Endodermal cell (in vitro differentiated cells): ENCODE results near the gene TRIM10. TPM values are rescaled to one million over a fixed set of nuclear protein-coding genes. Genes with fewer than 3 reads are reported as not detected.
A peak's percentile ranks its signal among the peaks of the same experiment; 100 is the strongest.

ENCODE experiments used
- DNase-seq: peaks from one replicate; pipeline ENCODE4 v3.0.0-alpha.2; 2017
- H3K27ac ChIP-seq: 2 replicates; pipeline ENCODE4 v1.5.1; 2013; ENCODE audit warnings: mild to moderate bottlenecking, low read depth, low read length, moderate library complexity
- H3K27me3 ChIP-seq: 2 replicates; pipeline ENCODE4 v1.6.1; 2013; ENCODE audit warnings: mild to moderate bottlenecking, low read length, moderate library complexity; ENCODE audit not compliant: insufficient read depth, control insufficient read depth, poor library complexity, severe bottlenecking
- H3K36me3 ChIP-seq: 2 replicates; pipeline ENCODE4 v1.7.0; 2013; ENCODE audit warnings: mild to moderate bottlenecking, low read length, moderate library complexity; ENCODE audit not compliant: control insufficient read depth, insufficient read depth
- H3K4me1 ChIP-seq: one replicate; pipeline ENCODE4 v1.7.0; 2013; ENCODE audit warnings: low read length; ENCODE audit not compliant: control insufficient read depth, insufficient read depth
- H3K4me3 ChIP-seq: 2 replicates; pipeline ENCODE4 v1.5.1; 2013; ENCODE audit warnings: mild to moderate bottlenecking, low read length, moderate library complexity
- H3K9ac ChIP-seq: 2 replicates; pipeline ENCODE4 v1.6.1; 2013; ENCODE audit warnings: mild to moderate bottlenecking, low read length, moderate library complexity; ENCODE audit not compliant: poor library complexity, severe bottlenecking; ENCODE audit errors: extremely low read depth
- H3K9me3 ChIP-seq: 2 replicates; pipeline ENCODE4 v1.6.1; 2013; ENCODE audit warnings: mild to moderate bottlenecking, low read length, moderate library complexity; ENCODE audit not compliant: control insufficient read depth
- H3K27ac Mint-ChIP-seq: 2 replicates; pipeline ENCODE4 v1.8.0; 2020; ENCODE audit warnings: mixed read lengths
- H3K27me3 Mint-ChIP-seq: 2 replicates; pipeline ENCODE4 v1.8.0; 2021; ENCODE audit warnings: mild to moderate bottlenecking, mixed read lengths; ENCODE audit not compliant: insufficient read depth
- H3K36me3 Mint-ChIP-seq: 2 replicates; pipeline ENCODE4 v1.8.0; 2020; ENCODE audit warnings: low read depth, mixed read lengths
- H3K4me1 Mint-ChIP-seq: 2 replicates; pipeline ENCODE4 v1.8.0; 2020; ENCODE audit warnings: mixed read lengths
- H3K4me3 Mint-ChIP-seq: 2 replicates; pipeline ENCODE4 v1.8.0; 2020; ENCODE audit warnings: mild to moderate bottlenecking, moderate library complexity, mixed read lengths
- H3K9me3 Mint-ChIP-seq: 2 replicates; pipeline ENCODE4 v1.8.0; 2020; ENCODE audit warnings: mild to moderate bottlenecking, mixed read lengths
- CTCF ChIP-seq: fragments of 200-600 bp; sonication (generic); conservative IDR thresholded peaks from 2 replicates; pipeline ENCODE4 v1.5.0; 2021; ENCODE audit warnings: antibody characterized with exemption, mild to moderate bottlenecking
- WGBS, 2 experiments: methylation state at CpG; one replicate each; pipeline versions ENCODE4 v1.1.5 to v1.1.7; 2013; ENCODE audit warnings: missing lambda C conversion rate in 2 of 2, mixed read lengths in 1 of 2; ENCODE audit not compliant: insufficient coverage in 1 of 2, insufficient read length in 1 of 2; 5-methylcytosine and 5-hydroxymethylcytosine counted together
- total RNA-seq, 2 donors: library from RNA; stranded (reverse); fragmentation: NEBNext Ultra II Directional in 1 of 2; extraction: Animal tissue kit (Norgen Biotek cat#: 25700) in 1 of 2; gene quantifications; 2 replicates in 1 of 2; 3 replicates in 1 of 2; pipeline ENCODE4 v1.2.1, GENCODE V29; 2021

Gene TRIM10
- total RNA-seq, 2 donors from 2014 or later: not detected

GRCh38 chr6:30112402-30112994 lies 48.5 kb downstream of the TRIM10 start:
- Mint-ChIP-seq H3K9me3 (no peaks in the 10 kb centered on the region), H3K36me3 (no peaks in the 10 kb centered on the region), H3K27ac (no peak overlapping the region), H3K4me3 (no peak overlapping the region), H3K4me1 (no peaks in the 10 kb centered on the region), H3K27me3 (peaks cover 65% of the 10 kb centered on the region)
- peaks cover 62% of the 10 kb centered on the region for H3K27me3 ChIP-seq
- no peaks in the 10 kb centered on the region for H3K9me3 ChIP-seq
- H3K27ac ChIP-seq: no peak overlapping the region
- no peaks in the 10 kb centered on the region for H3K4me1 ChIP-seq
- no peak for TF ChIP-seq CTCF
- no peak overlapping the region for H3K4me3 ChIP-seq
- H3K9ac ChIP-seq: no peak overlapping the region
- DNase-seq: no peak
- H3K36me3 ChIP-seq: no peaks in the 10 kb centered on the region
- WGBS, 2 experiments: 79 to 81% methylated on average over 9 to 10 of the region's 10 CpGs

GRCh38 chr6:30111266-30111856 lies 49.6 kb downstream of the TRIM10 start:
- WGBS, 2 experiments: 90 to 91% methylated on average over 22 to 27 of the region's 27 CpGs
- Mint-ChIP-seq H3K9me3 (no peaks in the 10 kb centered on the region), H3K27ac (no peak overlapping the region), H3K4me1 (no peaks in the 10 kb centered on the region), H3K36me3 (no peaks in the 10 kb centered on the region), H3K27me3 (peaks cover 75% of the 10 kb centered on the region), H3K4me3 (no peak overlapping the region)
- Histone ChIP-seq H3K4me3 (no peak overlapping the region), H3K4me1 (no peaks in the 10 kb centered on the region), H3K36me3 (no peaks in the 10 kb centered on the region), H3K9ac (no peak overlapping the region), H3K9me3 (no peaks in the 10 kb centered on the region), H3K27ac (no peak overlapping the region), H3K27me3 (peaks cover 66% of the 10 kb centered on the region)
- TF ChIP-seq CTCF: no peak
- DNase-seq: no peak

- Histone ChIP-seq H3K9me3 (no peaks in the 10 kb centered on the region), H3K4me3 (no peak overlapping the region), H3K27me3 (peaks cover 82% of the 10 kb centered on the region), H3K27ac (no peak overlapping the region), H3K4me1 (no peaks in the 10 kb centered on the region), H3K9ac (no peak overlapping the region), H3K36me3 (no peaks in the 10 kb centered on the region)
- no peak for DNase-seq
- no peak overlapping the region for H3K27ac Mint-ChIP-seq
- no peaks in the 10 kb centered on the region for H3K9me3 Mint-ChIP-seq
- 73% methylated on average over 2 of the region's 2 CpGs; no CpG with 5 or more reads in 1 of the 2 experiments for WGBS, 2 experiments
- no peak overlapping the region for H3K4me3 Mint-ChIP-seq
- peaks cover 87% of the 10 kb centered on the region for H3K27me3 Mint-ChIP-seq
- no peaks in the 10 kb centered on the region for H3K36me3 Mint-ChIP-seq
- peak; percentile 54 for TF ChIP-seq CTCF
- H3K4me1 Mint-ChIP-seq: peaks cover 25% of the 10 kb centered on the region
Measured at GRCh38 chr6:30104661-30105060, 56.4 kb downstream of the TRIM10 start.
